Measurements from ENCODE around the gene ETV3.

The ETV3 gene

GRCh38 chr1:157163273-157164127, 25.3 kb upstream of the ETV3 start:
- TF ChIP-seq FOXP2 (optimal IDR thresholded peaks at IDR 0.05; ENCODE audit: borderline replicate concordance, extremely low read depth, extremely low read length, insufficient read depth) (no peak), TAF1 (IDR thresholded peaks at IDR 0.05; ENCODE audit: borderline replicate concordance, insufficient read depth, low read length) (no peak), SIN3A (IDR thresholded peaks at IDR 0.05; ENCODE audit: borderline replicate concordance, insufficient read depth, low read length) (no peak), POLR2AphosphoS5 (IDR thresholded peaks at IDR 0.05; ENCODE audit: low read depth, low read length) (no peak)
- TF ChIP-seq, protein P1, sequence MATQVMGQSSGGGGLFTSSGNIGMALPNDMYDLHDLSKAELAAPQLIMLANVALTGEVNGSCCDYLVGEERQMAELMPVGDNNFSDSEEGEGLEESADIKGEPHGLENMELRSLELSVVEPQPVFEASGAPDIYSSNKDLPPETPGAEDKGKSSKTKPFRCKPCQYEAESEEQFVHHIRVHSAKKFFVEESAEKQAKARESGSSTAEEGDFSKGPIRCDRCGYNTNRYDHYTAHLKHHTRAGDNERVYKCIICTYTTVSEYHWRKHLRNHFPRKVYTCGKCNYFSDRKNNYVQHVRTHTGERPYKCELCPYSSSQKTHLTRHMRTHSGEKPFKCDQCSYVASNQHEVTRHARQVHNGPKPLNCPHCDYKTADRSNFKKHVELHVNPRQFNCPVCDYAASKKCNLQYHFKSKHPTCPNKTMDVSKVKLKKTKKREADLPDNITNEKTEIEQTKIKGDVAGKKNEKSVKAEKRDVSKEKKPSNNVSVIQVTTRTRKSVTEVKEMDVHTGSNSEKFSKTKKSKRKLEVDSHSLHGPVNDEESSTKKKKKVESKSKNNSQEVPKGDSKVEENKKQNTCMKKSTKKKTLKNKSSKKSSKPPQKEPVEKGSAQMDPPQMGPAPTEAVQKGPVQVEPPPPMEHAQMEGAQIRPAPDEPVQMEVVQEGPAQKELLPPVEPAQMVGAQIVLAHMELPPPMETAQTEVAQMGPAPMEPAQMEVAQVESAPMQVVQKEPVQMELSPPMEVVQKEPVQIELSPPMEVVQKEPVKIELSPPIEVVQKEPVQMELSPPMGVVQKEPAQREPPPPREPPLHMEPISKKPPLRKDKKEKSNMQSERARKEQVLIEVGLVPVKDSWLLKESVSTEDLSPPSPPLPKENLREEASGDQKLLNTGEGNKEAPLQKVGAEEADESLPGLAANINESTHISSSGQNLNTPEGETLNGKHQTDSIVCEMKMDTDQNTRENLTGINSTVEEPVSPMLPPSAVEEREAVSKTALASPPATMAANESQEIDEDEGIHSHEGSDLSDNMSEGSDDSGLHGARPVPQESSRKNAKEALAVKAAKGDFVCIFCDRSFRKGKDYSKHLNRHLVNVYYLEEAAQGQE (IDR thresholded peaks at IDR 0.05; ENCODE audit: insufficient read depth in 1 of 2, low read depth in 2 of 2, low read length in 2 of 2), result no peak

- TF ChIP-seq POLR2AphosphoS5 (IDR thresholded peaks at IDR 0.05; ENCODE audit: low read depth, low read length) (no peak), FOXP2 (optimal IDR thresholded peaks at IDR 0.05; ENCODE audit: borderline replicate concordance, extremely low read depth, extremely low read length, insufficient read depth) (no peak), SIN3A (IDR thresholded peaks at IDR 0.05; ENCODE audit: borderline replicate concordance, insufficient read depth, low read length) (no peak), TAF1 (IDR thresholded peaks at IDR 0.05; ENCODE audit: borderline replicate concordance, insufficient read depth, low read length) (no peak)
- TF ChIP-seq, protein P1 (IDR thresholded peaks at IDR 0.05; ENCODE audit: insufficient read depth in 1 of 2, low read depth in 2 of 2, low read length in 2 of 2), result no peak
These were observed 24.1 kb upstream of the ETV3 start for GRCh38 chr1:157162345-157162744.

DNA sequence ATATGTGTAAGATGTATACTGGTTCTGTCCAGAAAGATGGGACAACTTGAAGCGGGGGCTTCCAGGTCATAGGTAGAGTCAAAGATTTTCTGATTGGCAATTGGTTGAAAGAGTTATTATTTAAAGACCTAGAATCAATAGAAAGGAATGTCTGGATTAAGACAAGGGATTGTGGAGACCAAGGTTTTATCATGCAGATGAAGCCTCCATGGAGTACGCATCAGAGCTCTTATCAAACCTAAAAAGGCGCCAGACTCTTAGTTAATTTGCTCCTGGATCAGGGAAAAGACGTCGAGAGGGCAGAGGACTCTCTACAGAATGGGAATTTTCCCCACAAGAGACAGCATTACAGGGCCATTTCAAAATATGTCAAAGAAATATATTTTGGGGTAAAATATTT, 23.7 kb upstream of the ETV3 start:
- TF ChIP-seq FOXP2 (optimal IDR thresholded peaks at IDR 0.05; ENCODE audit: borderline replicate concordance, extremely low read depth, extremely low read length, insufficient read depth) (no peak), TAF1 (IDR thresholded peaks at IDR 0.05; ENCODE audit: borderline replicate concordance, insufficient read depth, low read length) (no peak), POLR2AphosphoS5 (IDR thresholded peaks at IDR 0.05; ENCODE audit: low read depth, low read length) (no peak), SIN3A (IDR thresholded peaks at IDR 0.05; ENCODE audit: borderline replicate concordance, insufficient read depth, low read length) (no peak)
- TF ChIP-seq, protein P1 (IDR thresholded peaks at IDR 0.05; ENCODE audit: insufficient read depth in 1 of 2, low read depth in 2 of 2, low read length in 2 of 2), result no peak

- no peak for TF ChIP-seq FOXP2 (optimal IDR thresholded peaks at IDR 0.05; ENCODE audit: borderline replicate concordance, extremely low read depth, extremely low read length, insufficient read depth)
- no peak for TF ChIP-seq SIN3A (IDR thresholded peaks at IDR 0.05; ENCODE audit: borderline replicate concordance, insufficient read depth, low read length)
- TF ChIP-seq POLR2AphosphoS5 (IDR thresholded peaks at IDR 0.05; ENCODE audit: low read depth, low read length), result no peak
- TF ChIP-seq, protein P1 (IDR thresholded peaks at IDR 0.05; ENCODE audit: insufficient read depth in 1 of 2, low read depth in 2 of 2, low read length in 2 of 2), result no peak
- no peak for TF ChIP-seq TAF1 (IDR thresholded peaks at IDR 0.05; ENCODE audit: borderline replicate concordance, insufficient read depth, low read length)
These were observed 20.8 kb upstream of the ETV3 start for GRCh38 chr1:157158967-157159366.
